HCT116 (cell line): ENCODE data around the gene CD34. TPM values are rescaled to one million over a fixed set of nuclear protein-coding genes. Genes with fewer than 3 reads are reported as not detected.

ENCODE experiments used
- ATAC-seq: fragments of 200-7000 bp; cut with Tn5 transposase; 2 replicates; pipeline ENCODE4 v1.9.1; 2020; ENCODE audit warnings: mild to moderate bottlenecking, moderate library complexity
- BruUV-seq: library from RNA; stranded (reverse); fragments of 400-500 nt; replicated peaks from 2 replicates; lab custom pipeline; 2021; lab: Mats Ljungman, UMichigan
- CTCF ChIA-PET: fragments of 300-600 bp; sonication (Branson Sonifier 250); formaldehyde crosslinking; loops from one replicate; lab custom pipeline; 2021; ENCODE audit warnings: antibody characterized with exemption; lab: Charles Lee
- POLR2A ChIA-PET: fragments of 300-600, 350-600 bp; sonication (Branson Sonifier 250); formaldehyde crosslinking; loops from one replicate; lab custom pipeline; 2021; ENCODE audit warnings: antibody characterized with exemption; lab: Charles Lee
- RAD21 ChIA-PET, 2 experiments: fragments of 300-600 bp; sonication (Branson Sonifier 250); formaldehyde crosslinking; loops; one replicate each; lab custom pipeline; 2023; ENCODE audit warnings: low total read pairs in 2 of 2; ENCODE audit not compliant: uncharacterized antibody in 2 of 2, unreplicated experiment in 2 of 2, low non-redundant PET in 1 of 2; lab: Charles Lee
- DNase-seq: peaks from one replicate; pipeline ENCODE4 v3.0.0-alpha.2; 2010; ENCODE audit warnings: low read depth, low spot score
- H2AFZ ChIP-seq: fragments of 200-600 bp; shearing (Covaris generic), sonication (generic); 2 replicates; pipeline ENCODE4 v1.6.1; 2017; ENCODE audit warnings: low read depth, mixed run types, mixed read lengths, antibody characterized with exemption, low read length; ENCODE audit not compliant: poor library complexity, severe bottlenecking
- H3K27ac ChIP-seq: 2 replicates; pipeline ENCODE4 v1.5.1; 2012; ENCODE audit warnings: low read depth, low read length
- H3K27me3 ChIP-seq: fragments of 200-600 bp; sonication (generic); 2 replicates; pipeline ENCODE4 v1.6.1; 2016; ENCODE audit warnings: mixed run types, low read length, mixed read lengths; ENCODE audit not compliant: insufficient read depth
- H3K36me3 ChIP-seq, 2 experiments: fragments of 200-500 bp in 1 of 2; fragments of 200-600 bp in 1 of 2; sonication (Bioruptor generic) in 1 of 2; sonication (generic) in 1 of 2; 2 replicates each; pipeline versions ENCODE4 v1.5.1 to v1.6.1; 2014 to 2016; ENCODE audit warnings: low read length in 2 of 2, inconsistent platforms in 1 of 2, mixed read lengths in 1 of 2, mixed run types in 1 of 2; ENCODE audit not compliant: insufficient read depth in 2 of 2, control insufficient read depth in 1 of 2
- H3K4me1 ChIP-seq, 2 experiments: fragments of 200-600 bp in 1 of 2; sonication (generic) in 1 of 2; 2 replicates each; pipeline versions ENCODE4 v1.5.1 to v1.6.1; 2012 to 2017; ENCODE audit warnings: low read length in 2 of 2, inconsistent platforms in 1 of 2, mild to moderate bottlenecking in 1 of 2, mixed read lengths in 1 of 2, mixed run types in 1 of 2, moderate library complexity in 1 of 2; ENCODE audit not compliant: insufficient read depth in 2 of 2, control insufficient read depth in 1 of 2
- H3K4me2 ChIP-seq: fragments of 200-600 bp; sonication (generic); 2 replicates; pipeline ENCODE4 v1.6.1; 2017; ENCODE audit warnings: mixed run types, low read length, mixed read lengths
- H3K4me3 ChIP-seq, 2 experiments: fragments of 200-600 bp in 1 of 2; sonication (generic) in 1 of 2; replicated peaks in 1 of 2; 2 replicates each; pipeline ENCODE4 v1.5.1; 2011 to 2016; ENCODE audit warnings: low read length in 2 of 2, control low read depth in 1 of 2, low read depth in 1 of 2, mild to moderate bottlenecking in 1 of 2, mixed read lengths in 1 of 2, mixed run types in 1 of 2
- H3K79me2 ChIP-seq: fragments of 200-600 bp; sonication (generic); 2 replicates; pipeline ENCODE4 v1.6.1; 2017; ENCODE audit warnings: mild to moderate bottlenecking, mixed run types, low read length, moderate library complexity, mixed read lengths; ENCODE audit not compliant: insufficient read depth
- H3K9ac ChIP-seq: fragments of 200-600 bp; sonication (generic); 2 replicates; pipeline ENCODE4 v1.6.1; 2016; ENCODE audit warnings: low read length, mixed read lengths
- H3K9me2 ChIP-seq: fragments of 200-600 bp; sonication (generic), shearing (Covaris generic); 2 replicates; pipeline ENCODE4 v1.6.1; 2017; ENCODE audit warnings: mixed run types, mild to moderate bottlenecking, moderate library complexity; ENCODE audit not compliant: insufficient read depth
- H3K9me3 ChIP-seq, 2 experiments: fragments of 200-500 bp in 1 of 2; fragments of 200-600 bp in 1 of 2; sonication (Bioruptor generic) in 1 of 2; sonication (generic) in 1 of 2; 2 replicates each; pipeline ENCODE4 v1.6.1; 2014 to 2017; ENCODE audit warnings: low read length in 2 of 2, mixed read lengths in 2 of 2, inconsistent platforms in 1 of 2, low read depth in 1 of 2, mild to moderate bottlenecking in 1 of 2, mixed run types in 1 of 2, moderate library complexity in 1 of 2; ENCODE audit not compliant: control insufficient read depth in 1 of 2, insufficient read depth in 1 of 2
- H4K20me1 ChIP-seq: fragments of 200-600 bp; sonication (generic), shearing (Covaris generic); 2 replicates; pipeline ENCODE4 v1.6.1; 2017; ENCODE audit warnings: mixed run types, mild to moderate bottlenecking, moderate library complexity; ENCODE audit not compliant: insufficient read depth
- ATF3 ChIP-seq: IDR thresholded peaks from 2 replicates; pipeline ENCODE4 v1.6.1; 2012
- CEBPB ChIP-seq: IDR thresholded peaks from 2 replicates; pipeline ENCODE4 v1.6.1; 2012; ENCODE audit warnings: low read depth
- CTCF ChIP-seq, 3 experiments: fragments of 200-600 bp in 1 of 3; sonication (generic) in 1 of 3; IDR thresholded peaks in 2 of 3; conservative IDR thresholded peaks in 1 of 3; 2 replicates each; pipeline ENCODE4 v1.5.1; 2012 to 2017; ENCODE audit warnings: low read depth in 2 of 3, low read length in 2 of 3, antibody characterized with exemption in 1 of 3, borderline replicate concordance in 1 of 3, control low read depth in 1 of 3, mild to moderate bottlenecking in 1 of 3, mixed read lengths in 1 of 3, mixed run types in 1 of 3, moderate library complexity in 1 of 3; ENCODE audit not compliant: insufficient read depth in 1 of 3
- EGR1 ChIP-seq: IDR thresholded peaks from 2 replicates; pipeline ENCODE4 v1.6.1; 2012; ENCODE audit warnings: low read depth
- ELF1 ChIP-seq: IDR thresholded peaks from 2 replicates; pipeline ENCODE4 v1.6.1; 2012; ENCODE audit warnings: low read depth, borderline replicate concordance
- JUND ChIP-seq: IDR thresholded peaks from 2 replicates; pipeline ENCODE4 v1.6.1; 2012
- POLR2AphosphoS5 ChIP-seq: IDR thresholded peaks from 2 replicates; pipeline ENCODE4 v1.6.1; 2011; ENCODE audit warnings: mild to moderate bottlenecking, low read depth, low read length, moderate library complexity
- SIN3A ChIP-seq: IDR thresholded peaks from 2 replicates; pipeline ENCODE4 v1.6.1; 2012; ENCODE audit warnings: low read depth
- YY1 ChIP-seq: IDR thresholded peaks from 2 replicates; pipeline ENCODE4 v1.6.1; 2011; ENCODE audit warnings: low read length, low read depth, moderate library complexity, mild to moderate bottlenecking; ENCODE audit not compliant: insufficient replicate concordance; ENCODE audit errors: extremely low read depth
- ZFX ChIP-seq: fragments of 450-650 bp; IDR thresholded peaks from 2 replicates; pipeline ENCODE4 v1.6.1; 2017
- intact Hi-C: fragments of 100-400 bp; cut with micrococcal nuclease; formaldehyde crosslinking; loops from 2 replicates; pipeline ENCODE4 v1.10.0; 2022
- total RNA-seq: library from RNA; stranded (reverse); gene quantifications from one replicate; pipeline ENCODE4 v1.2.1, GENCODE V29; 2021; ENCODE audit not compliant: unreplicated experiment

The CD34 gene
- total RNA-seq, 1 experiment from 2014 or later = 0.07 TPM

GRCh38 chr1:207903767-207904166 is 7.2 kb downstream of the CD34 start:
- no peaks in the 10 kb centered on the region for H3K27me3 ChIP-seq
- ChIA-PET CTCF (interaction anchor here (0.9 to 1.9 kb wide), 3 partner anchors 19 to 59 kb away, joined by 3 to 9 read pairs (median 5); no protein-coding TSS in a partner anchor), POLR2A (no interaction called here), RAD21 (no interaction called here)
- no peaks in the 10 kb centered on the region for H4K20me1 ChIP-seq
- H3K4me1 ChIP-seq = no peaks in the 10 kb centered on the region
- H3K9ac ChIP-seq = no peak overlapping the region
- H3K4me2 ChIP-seq = no peak overlapping the region
- DNase-seq (no peak), ATAC-seq (no peak)
- TF ChIP-seq ATF3 (no peak), ELF1 (no peak), POLR2AphosphoS5 (no peak), CEBPB (no peak), SIN3A (no peak), JUND (no peak), YY1 (no peak)
- H3K27ac ChIP-seq = no peak overlapping the region
- no TSS peak for BruUV-seq
- no peak overlapping the region for H2AFZ ChIP-seq
- H3K9me3 ChIP-seq = no peaks in the 10 kb centered on the region
- intact Hi-C loops = no loop called here
- H3K4me3 ChIP-seq = no peak overlapping the region
- no peaks in the 10 kb centered on the region for H3K36me3 ChIP-seq
- H3K9me2 ChIP-seq = no peaks in the 10 kb centered on the region
- no peaks in the 10 kb centered on the region for H3K79me2 ChIP-seq

- Histone ChIP-seq H3K4me3 (no peak overlapping the region), H3K36me3 (no peaks in the 10 kb centered on the region), H3K4me2 (no peak overlapping the region), H3K79me2 (no peaks in the 10 kb centered on the region), H3K9me2 (no peaks in the 10 kb centered on the region), H2AFZ (no peak overlapping the region), H3K27ac (no peak overlapping the region), H4K20me1 (no peaks in the 10 kb centered on the region), H3K4me1 (no peaks in the 10 kb centered on the region)
- no peak for ATAC-seq
- intact Hi-C loops = no loop called here
- POLR2A ChIA-PET = no interaction called here
- RAD21 ChIA-PET = no interaction called here
- BruUV-seq = no TSS peak
- TF ChIP-seq ZFX (no peak), YY1 (no peak), EGR1 (no peak), CTCF (IDR thresholded peaks at IDR 0.05 in 2 of 3, conservative IDR thresholded peaks at IDR 0.05 in 1 of 3; ENCODE audit: borderline replicate concordance in 1 of 3, insufficient read depth in 1 of 3, low read depth in 2 of 3, low read length in 2 of 3) (no peak)
- TF ChIP-seq, all 23 proteins: peak for 0
- H3K9ac ChIP-seq = no peak overlapping the region
- no peaks in the 10 kb centered on the region for H3K27me3 ChIP-seq
- no peak for DNase-seq
- CTCF ChIA-PET = interaction anchor here (0.9 to 1.9 kb wide), 3 partner anchors 18 to 60 kb away, joined by 3 to 9 read pairs (median 5); no protein-coding TSS in a partner anchor
- H3K9me3 ChIP-seq = no peaks in the 10 kb centered on the region
Measured at GRCh38 chr1:207903053-207903452, 7.9 kb downstream of the CD34 start.
